Ishikawa (cell line): Measurements from ENCODE around the gene GTF2H4.

Experiments
- CEBPB ChIP-seq: IDR thresholded peaks from 2 replicates; pipeline ENCODE4 v1.6.1; 2012
- CREB1 ChIP-seq: IDR thresholded peaks from 2 replicates; pipeline ENCODE4 v1.6.1; 2012; ENCODE audit warnings: low read depth
- EP300 ChIP-seq: IDR thresholded peaks from 2 replicates; pipeline ENCODE4 v1.6.1; 2012; ENCODE audit warnings: borderline replicate concordance
- FOXM1 ChIP-seq: IDR thresholded peaks from 2 replicates; pipeline ENCODE4 v1.6.1; 2012; ENCODE audit warnings: low read depth, borderline replicate concordance
- RAD21 ChIP-seq: IDR thresholded peaks from 2 replicates; pipeline ENCODE4 v1.6.1; 2012; ENCODE audit warnings: low read depth
- REST ChIP-seq: IDR thresholded peaks from 2 replicates; pipeline ENCODE4 v1.6.1; 2012; ENCODE audit warnings: low read depth, mild to moderate bottlenecking
- TCF12 ChIP-seq: IDR thresholded peaks from 2 replicates; pipeline ENCODE4 v1.6.1; 2012; ENCODE audit warnings: low read depth
- TEAD4 ChIP-seq: IDR thresholded peaks from 2 replicates; pipeline ENCODE4 v1.6.1; 2012
- YY1 ChIP-seq: IDR thresholded peaks from 2 replicates; pipeline ENCODE4 v1.6.1; 2012; ENCODE audit warnings: low read depth
- ZBTB7A ChIP-seq: IDR thresholded peaks from 2 replicates; pipeline ENCODE4 v1.6.1; 2012; ENCODE audit warnings: low read depth
- TF ChIP-seq, protein P1 (sequence below): IDR thresholded peaks from 2 replicates; pipeline ENCODE4 v1.6.1; 2012

- TF ChIP-seq TEAD4 (no peak), FOXM1 (no peak), REST (no peak), RAD21 (no peak), ZBTB7A (no peak), EP300 (no peak), TCF12 (no peak), CREB1 (no peak), YY1 (no peak), CEBPB (no peak)
- TF ChIP-seq, protein P1, sequence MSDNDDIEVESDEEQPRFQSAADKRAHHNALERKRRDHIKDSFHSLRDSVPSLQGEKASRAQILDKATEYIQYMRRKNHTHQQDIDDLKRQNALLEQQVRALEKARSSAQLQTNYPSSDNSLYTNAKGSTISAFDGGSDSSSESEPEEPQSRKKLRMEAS = no peak
These were observed 24.8 kb downstream of the GTF2H4 start for GRCh38 chr6:30932665-30933365.
